ENCODE data around the gene MKKS. TPM values are rescaled to one million over a fixed set of nuclear protein-coding genes. Genes with fewer than 3 reads are reported as not detected.

The MKKS gene
- total RNA-seq: 7.6 and 8.8 TPM in 2 replicates

DNA sequence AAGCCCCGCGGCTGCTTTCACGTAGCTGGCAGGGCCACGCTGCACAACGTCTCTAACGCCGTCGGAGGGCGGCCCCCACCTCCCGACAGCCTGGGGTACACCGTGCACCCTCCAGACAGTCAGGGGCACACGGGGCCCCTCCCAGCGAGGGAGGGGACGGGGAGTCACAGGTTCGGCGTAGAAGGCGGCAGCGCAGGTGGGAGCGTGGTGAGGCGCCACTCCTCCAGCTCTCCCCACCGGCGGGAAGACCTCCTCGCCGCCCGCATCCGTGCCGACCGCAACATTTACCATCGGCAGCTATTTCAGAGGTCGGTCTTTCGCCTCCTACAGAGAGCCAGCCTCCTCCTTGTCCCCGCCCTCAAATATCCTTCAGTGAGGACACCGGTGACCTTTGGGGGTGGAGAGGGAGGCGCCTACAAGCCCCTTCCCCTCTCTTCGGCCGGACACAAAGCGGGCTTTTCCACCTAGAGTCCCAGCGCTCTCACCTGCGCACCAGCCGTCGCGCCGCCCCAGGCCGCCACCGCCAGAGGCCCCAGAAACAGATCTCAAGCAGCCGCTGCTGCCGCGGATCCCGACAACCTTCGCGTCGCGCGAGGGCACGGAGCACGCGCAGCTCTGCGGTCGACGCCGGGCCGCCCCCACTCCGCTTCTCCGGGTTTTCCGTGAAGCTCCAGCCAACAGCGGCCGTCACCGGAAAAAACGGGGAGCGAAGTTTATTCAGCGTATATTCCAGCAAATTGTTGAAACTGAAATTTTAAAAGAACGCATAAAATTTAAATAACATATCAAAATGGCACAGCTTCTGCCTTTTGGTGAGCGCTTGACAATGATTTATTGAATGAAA lies at the start of gene MKKS:
MKKS (minus strand) TSS at position 600 of the 844 bp plus-strand sequence. CDS start 20,708 bp downstream, outside the sequence.
- H3K36me3 ChIP-seq (ENCODE audit: insufficient read depth, low read length): no peaks in the 10 kb centered on the region
- H4K20me1 ChIP-seq (ENCODE audit: insufficient read depth, low read length): peaks cover 4% of the 10 kb centered on the region
- peak; percentile 97 for DNase-seq (ENCODE audit: insufficient read length, low spot score, missing footprints)
- no peaks in the 10 kb centered on the region for H3K9me3 ChIP-seq (ENCODE audit: low read depth, low read length)
- TF ChIP-seq, protein P1, sequence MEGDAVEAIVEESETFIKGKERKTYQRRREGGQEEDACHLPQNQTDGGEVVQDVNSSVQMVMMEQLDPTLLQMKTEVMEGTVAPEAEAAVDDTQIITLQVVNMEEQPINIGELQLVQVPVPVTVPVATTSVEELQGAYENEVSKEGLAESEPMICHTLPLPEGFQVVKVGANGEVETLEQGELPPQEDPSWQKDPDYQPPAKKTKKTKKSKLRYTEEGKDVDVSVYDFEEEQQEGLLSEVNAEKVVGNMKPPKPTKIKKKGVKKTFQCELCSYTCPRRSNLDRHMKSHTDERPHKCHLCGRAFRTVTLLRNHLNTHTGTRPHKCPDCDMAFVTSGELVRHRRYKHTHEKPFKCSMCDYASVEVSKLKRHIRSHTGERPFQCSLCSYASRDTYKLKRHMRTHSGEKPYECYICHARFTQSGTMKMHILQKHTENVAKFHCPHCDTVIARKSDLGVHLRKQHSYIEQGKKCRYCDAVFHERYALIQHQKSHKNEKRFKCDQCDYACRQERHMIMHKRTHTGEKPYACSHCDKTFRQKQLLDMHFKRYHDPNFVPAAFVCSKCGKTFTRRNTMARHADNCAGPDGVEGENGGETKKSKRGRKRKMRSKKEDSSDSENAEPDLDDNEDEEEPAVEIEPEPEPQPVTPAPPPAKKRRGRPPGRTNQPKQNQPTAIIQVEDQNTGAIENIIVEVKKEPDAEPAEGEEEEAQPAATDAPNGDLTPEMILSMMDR (IDR thresholded peaks at IDR 0.05; ENCODE audit: extremely low read depth, low read depth, low read length): no peak
- no peaks in the 10 kb centered on the region for H3K27me3 ChIP-seq (ENCODE audit: insufficient read depth, low read length)
- peak within 1 kb of the TSS; percentile 93 for H3K4me3 ChIP-seq (ENCODE audit: insufficient read depth, low read length)
- peak within 1 kb of the TSS; percentile 96 for H3K27ac ChIP-seq (ENCODE audit: low read depth, low read length)
- H3K4me1 ChIP-seq (ENCODE audit: insufficient read depth, low read length): peaks cover 11% of the 10 kb centered on the region
- H2AFZ ChIP-seq (ENCODE audit: low read length): peak within 1 kb of the TSS; percentile 97
- peak within 1 kb of the TSS; percentile 96 for H3K4me2 ChIP-seq (ENCODE audit: insufficient read depth, low read length)
- peaks cover 59% of the 10 kb centered on the region for H3K79me2 ChIP-seq (ENCODE audit: insufficient read depth, low read length)

GRCh38 chr20:10483691-10484090 lies 49.7 kb upstream of the MKKS start:
- no peak for DNase-seq (ENCODE audit: insufficient read length, low spot score, missing footprints)
- H2AFZ ChIP-seq (ENCODE audit: low read length): no peak overlapping the region
- no peaks in the 10 kb centered on the region for H3K36me3 ChIP-seq (ENCODE audit: insufficient read depth, low read length)
- no peaks in the 10 kb centered on the region for H3K27me3 ChIP-seq (ENCODE audit: insufficient read depth, low read length)
- TF ChIP-seq, protein P1 (IDR thresholded peaks at IDR 0.05; ENCODE audit: extremely low read depth, low read depth, low read length): no peak
- no peaks in the 10 kb centered on the region for H3K79me2 ChIP-seq (ENCODE audit: insufficient read depth, low read length)
- peaks cover 8% of the 10 kb centered on the region for H3K4me1 ChIP-seq (ENCODE audit: insufficient read depth, low read length)
- H4K20me1 ChIP-seq (ENCODE audit: insufficient read depth, low read length): no peaks in the 10 kb centered on the region
- no peak overlapping the region for H3K4me3 ChIP-seq (ENCODE audit: insufficient read depth, low read length)
- H3K27ac ChIP-seq (ENCODE audit: low read depth, low read length): no peak overlapping the region
- H3K9me3 ChIP-seq (ENCODE audit: low read depth, low read length): no peaks in the 10 kb centered on the region
- H3K4me2 ChIP-seq (ENCODE audit: insufficient read depth, low read length): no peak overlapping the region

DNA sequence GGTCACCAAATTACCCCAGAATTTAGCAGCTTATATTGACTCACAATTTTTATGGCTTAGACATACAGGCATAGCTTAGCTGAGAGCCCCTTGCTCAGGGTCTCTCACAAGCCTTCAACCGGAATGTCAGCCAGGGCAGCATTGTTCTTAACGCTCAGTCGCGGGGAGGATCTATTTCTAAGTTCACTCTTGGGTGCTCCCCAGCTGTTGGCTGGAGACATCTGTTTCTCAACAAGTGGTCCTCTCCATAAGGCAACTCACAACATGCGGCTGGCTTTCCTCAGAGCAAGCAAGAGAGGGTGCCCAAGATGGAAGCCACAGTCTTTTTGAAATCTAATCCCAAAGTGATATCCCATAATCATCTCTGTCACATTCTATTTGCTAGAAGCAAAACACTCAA lies 47.7 kb upstream of the MKKS start:
- H3K4me3 ChIP-seq (ENCODE audit: insufficient read depth, low read length): no peak overlapping the region
- H2AFZ ChIP-seq (ENCODE audit: low read length): no peak overlapping the region
- H3K27me3 ChIP-seq (ENCODE audit: insufficient read depth, low read length): no peaks in the 10 kb centered on the region
- H3K27ac ChIP-seq (ENCODE audit: low read depth, low read length): no peak overlapping the region
- no peaks in the 10 kb centered on the region for H3K79me2 ChIP-seq (ENCODE audit: insufficient read depth, low read length)
- H4K20me1 ChIP-seq (ENCODE audit: insufficient read depth, low read length): no peaks in the 10 kb centered on the region
- DNase-seq (ENCODE audit: insufficient read length, low spot score, missing footprints): no peak
- H3K4me1 ChIP-seq (ENCODE audit: insufficient read depth, low read length): no peaks in the 10 kb centered on the region
- no peaks in the 10 kb centered on the region for H3K9me3 ChIP-seq (ENCODE audit: low read depth, low read length)
- H3K36me3 ChIP-seq (ENCODE audit: insufficient read depth, low read length): no peaks in the 10 kb centered on the region
- TF ChIP-seq, protein P1 (IDR thresholded peaks at IDR 0.05; ENCODE audit: extremely low read depth, low read depth, low read length): no peak
- no peak overlapping the region for H3K4me2 ChIP-seq (ENCODE audit: insufficient read depth, low read length)

- Histone ChIP-seq H3K9me3 (ENCODE audit: low read depth, low read length) (no peaks in the 10 kb centered on the region), H3K27ac (ENCODE audit: low read depth, low read length) (no peak overlapping the region)
Observed at GRCh38 chr20:10478930-10479329, 44.9 kb upstream of the MKKS start.

More at GRCh38 chr20:10478930-10479329, 44.9 kb upstream of the MKKS start:
- no peaks in the 10 kb centered on the region for H3K27me3 ChIP-seq (ENCODE audit: insufficient read depth, low read length)
- peaks cover 26% of the 10 kb centered on the region for H3K4me1 ChIP-seq (ENCODE audit: insufficient read depth, low read length)
- H3K4me3 ChIP-seq (ENCODE audit: insufficient read depth, low read length): no peak overlapping the region
- TF ChIP-seq, protein P1 (IDR thresholded peaks at IDR 0.05; ENCODE audit: extremely low read depth, low read depth, low read length): no peak
- no peak overlapping the region for H2AFZ ChIP-seq (ENCODE audit: low read length)
- H3K79me2 ChIP-seq (ENCODE audit: insufficient read depth, low read length): no peaks in the 10 kb centered on the region
- H3K4me2 ChIP-seq (ENCODE audit: insufficient read depth, low read length): no peak overlapping the region
- H4K20me1 ChIP-seq (ENCODE audit: insufficient read depth, low read length): peaks cover 3% of the 10 kb centered on the region
- no peaks in the 10 kb centered on the region for H3K36me3 ChIP-seq (ENCODE audit: insufficient read depth, low read length)
- DNase-seq (ENCODE audit: insufficient read length, low spot score, missing footprints): no peak

Measured in osteoblast (primary cell).